Body of pancreas (tissue), 4 donors: ENCODE data around the gene COX14.

Source experiments
- POLR2A ChIP-seq, 3 donors: fragments of 450-650 bp; IDR thresholded peaks; one replicate each; pipeline ENCODE4 v1.6.1; 2016; ENCODE audit warnings: antibody characterized with exemption in 3 of 3, mild to moderate bottlenecking in 2 of 3
- TF ChIP-seq, protein P1 (sequence below), 7 experiments: fragments of 450-650 bp in 4 of 7; fragments of 200-600 bp in 3 of 7; sonication (generic) in 3 of 7; IDR thresholded peaks; one replicate each; pipeline ENCODE4 v1.5.1; 2016 to 2019; ENCODE audit warnings: antibody characterized with exemption in 7 of 7

DNA sequence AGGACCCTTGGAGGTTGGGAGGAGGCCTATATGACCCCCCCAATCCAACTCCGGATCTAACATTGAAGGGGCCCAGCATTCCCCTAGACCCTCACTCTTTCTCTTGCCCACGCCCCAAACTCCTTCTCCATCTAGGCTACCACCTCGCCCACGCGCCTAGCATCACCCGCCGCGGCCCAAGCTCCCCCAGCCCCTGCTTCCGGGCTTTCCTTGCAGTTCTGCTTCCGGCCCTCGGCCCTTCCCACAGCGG, 54.7 kb downstream of the COX14 start:
- no peak for TF ChIP-seq POLR2A (IDR thresholded peaks at IDR 0.05)
- TF ChIP-seq, protein P1, sequence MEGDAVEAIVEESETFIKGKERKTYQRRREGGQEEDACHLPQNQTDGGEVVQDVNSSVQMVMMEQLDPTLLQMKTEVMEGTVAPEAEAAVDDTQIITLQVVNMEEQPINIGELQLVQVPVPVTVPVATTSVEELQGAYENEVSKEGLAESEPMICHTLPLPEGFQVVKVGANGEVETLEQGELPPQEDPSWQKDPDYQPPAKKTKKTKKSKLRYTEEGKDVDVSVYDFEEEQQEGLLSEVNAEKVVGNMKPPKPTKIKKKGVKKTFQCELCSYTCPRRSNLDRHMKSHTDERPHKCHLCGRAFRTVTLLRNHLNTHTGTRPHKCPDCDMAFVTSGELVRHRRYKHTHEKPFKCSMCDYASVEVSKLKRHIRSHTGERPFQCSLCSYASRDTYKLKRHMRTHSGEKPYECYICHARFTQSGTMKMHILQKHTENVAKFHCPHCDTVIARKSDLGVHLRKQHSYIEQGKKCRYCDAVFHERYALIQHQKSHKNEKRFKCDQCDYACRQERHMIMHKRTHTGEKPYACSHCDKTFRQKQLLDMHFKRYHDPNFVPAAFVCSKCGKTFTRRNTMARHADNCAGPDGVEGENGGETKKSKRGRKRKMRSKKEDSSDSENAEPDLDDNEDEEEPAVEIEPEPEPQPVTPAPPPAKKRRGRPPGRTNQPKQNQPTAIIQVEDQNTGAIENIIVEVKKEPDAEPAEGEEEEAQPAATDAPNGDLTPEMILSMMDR (IDR thresholded peaks at IDR 0.05) = no peak
